IMR-90 (cell line): ENCODE measurements around the gene NDRG4. TPM values are rescaled to one million over a fixed set of nuclear protein-coding genes. Genes with fewer than 3 reads are reported as not detected.

Experiments
- ATAC-seq: fragments of 200-7000 bp; cut with Tn5 transposase; 2 replicates; pipeline ENCODE4 v1.9.1; 2020; ENCODE audit warnings: low read depth, mild to moderate bottlenecking, moderate library complexity
- BruUV-seq: library from RNA; stranded (reverse); fragments of 400-500 nt; replicated peaks from 2 replicates; lab custom pipeline; 2021; lab: Mats Ljungman, UMichigan
- CTCF ChIA-PET: fragments of 300-600 bp; formaldehyde crosslinking; extraction: SDS; loops from one replicate; lab custom pipeline; 2021; ENCODE audit warnings: antibody characterized with exemption; lab: Yijun Ruan, JAX
- POLR2A ChIA-PET: fragments of 300-600 bp; sonication (Branson Sonifier 250); formaldehyde crosslinking; loops from one replicate; lab custom pipeline; 2022; ENCODE audit warnings: antibody characterized with exemption; ENCODE audit not compliant: unreplicated experiment; lab: Charles Lee
- DNase-seq: peaks from one replicate; pipeline ENCODE4 v3.0.0; 2013
- H2AFZ ChIP-seq: replicated peaks from 2 replicates; pipeline ENCODE3; 2013; ENCODE audit warnings: low read length, mild to moderate bottlenecking; ENCODE audit not compliant: poor library complexity
- H2AK5ac ChIP-seq: 2 replicates; pipeline ENCODE4 v1.6.1; 2013; ENCODE audit warnings: low read depth, low read length, inconsistent platforms
- H2AK9ac ChIP-seq: replicated peaks from 2 replicates; pipeline ENCODE3; 2013; ENCODE audit warnings: mild to moderate bottlenecking, low read depth, low read length, moderate library complexity; ENCODE audit not compliant: poor library complexity
- H2BK120ac ChIP-seq: 2 replicates; pipeline ENCODE4 v1.6.1; 2013; ENCODE audit warnings: low read depth, low read length, inconsistent platforms
- H2BK15ac ChIP-seq: 3 replicates; pipeline ENCODE4 v1.6.1; 2013; ENCODE audit warnings: low read depth, low read length, inconsistent platforms
- H2BK20ac ChIP-seq: 2 replicates; pipeline ENCODE4 v1.6.1; 2013; ENCODE audit warnings: low read depth, mild to moderate bottlenecking, inconsistent platforms, low read length, moderate library complexity
- H2BK5ac ChIP-seq: 2 replicates; pipeline ENCODE4 v1.6.1; 2013; ENCODE audit warnings: mild to moderate bottlenecking, low read depth, low read length, inconsistent platforms; ENCODE audit not compliant: poor library complexity, severe bottlenecking
- H3K14ac ChIP-seq: replicated peaks from 2 replicates; pipeline ENCODE4 v1.6.1; 2013; ENCODE audit warnings: low read depth, low read length, inconsistent platforms
- H3K18ac ChIP-seq: 2 replicates; pipeline ENCODE4 v1.6.1; 2013; ENCODE audit warnings: low read depth, low read length, control low read depth
- H3K23ac ChIP-seq: 2 replicates; pipeline ENCODE4 v1.6.1; 2013; ENCODE audit warnings: low read depth, low read length, inconsistent platforms
- H3K27ac ChIP-seq: 2 replicates; pipeline ENCODE4 v1.5.1; 2013; ENCODE audit warnings: mild to moderate bottlenecking, control low read depth, low read length; ENCODE audit not compliant: insufficient read depth
- H3K27me3 ChIP-seq: 2 replicates; pipeline ENCODE4 v1.6.1; 2013; ENCODE audit warnings: low read length; ENCODE audit not compliant: control insufficient read depth, insufficient read depth
- H3K36me3 ChIP-seq: 2 replicates; pipeline ENCODE4 v1.6.1; 2013; ENCODE audit warnings: low read length, mixed read lengths; ENCODE audit not compliant: control insufficient read depth, insufficient read depth
- H3K4ac ChIP-seq: 2 replicates; pipeline ENCODE4 v1.6.1; 2013; ENCODE audit warnings: low read depth, low read length, inconsistent platforms
- H3K4me1 ChIP-seq: 2 replicates; pipeline ENCODE4 v1.6.1; 2013; ENCODE audit warnings: low read length, mixed read lengths; ENCODE audit not compliant: control insufficient read depth, insufficient read depth
- H3K4me2 ChIP-seq: 2 replicates; pipeline ENCODE4 v1.6.1; 2013; ENCODE audit warnings: low read depth, mild to moderate bottlenecking, control low read depth, low read length, moderate library complexity
- H3K4me3 ChIP-seq: 2 replicates; pipeline ENCODE4 v1.5.1; 2013; ENCODE audit warnings: low read depth, mild to moderate bottlenecking, control low read depth, low read length, moderate library complexity; ENCODE audit not compliant: insufficient read depth
- H3K56ac ChIP-seq: 2 replicates; pipeline ENCODE4 v1.6.1; 2013; ENCODE audit warnings: low read length, inconsistent platforms; ENCODE audit not compliant: insufficient read depth; ENCODE audit errors: extremely low read depth
- H3K79me1 ChIP-seq, 2 experiments: 2 replicates each; pipeline ENCODE4 v1.6.1; 2013; ENCODE audit warnings: low read length in 2 of 2, inconsistent platforms in 1 of 2, low read depth in 1 of 2
- H3K9ac ChIP-seq: 2 replicates; pipeline ENCODE4 v1.6.1; 2013; ENCODE audit warnings: low read depth, low read length, control low read depth
- H3K9me1 ChIP-seq: 2 replicates; pipeline ENCODE4 v1.6.1; 2013; ENCODE audit warnings: low read length, inconsistent platforms; ENCODE audit not compliant: insufficient read depth
- H3K9me3 ChIP-seq: 2 replicates; pipeline ENCODE4 v1.6.1; 2013; ENCODE audit warnings: low read length; ENCODE audit not compliant: control insufficient read depth, insufficient read depth
- H4K20me1 ChIP-seq: 2 replicates; pipeline ENCODE4 v1.6.1; 2013; ENCODE audit warnings: low read length, inconsistent platforms; ENCODE audit not compliant: insufficient read depth
- H4K5ac ChIP-seq: 2 replicates; pipeline ENCODE4 v1.6.1; 2013; ENCODE audit warnings: mild to moderate bottlenecking, low read depth, low read length, control low read depth
- H4K8ac ChIP-seq, 2 experiments: 2 replicates each; pipeline ENCODE4 v1.6.1; 2013; ENCODE audit warnings: low read depth in 2 of 2, low read length in 2 of 2, control low read depth in 1 of 2, inconsistent platforms in 1 of 2
- H4K91ac ChIP-seq: 2 replicates; pipeline ENCODE4 v1.6.1; 2013; ENCODE audit warnings: low read depth, low read length, inconsistent platforms; ENCODE audit not compliant: insufficient read depth
- CEBPB ChIP-seq: IDR thresholded peaks from 2 replicates; pipeline ENCODE4 v1.6.1; 2012; ENCODE audit warnings: low read depth, low read length, improper control_type of control experiment
- CHD1 ChIP-seq: IDR thresholded peaks from 2 replicates; pipeline ENCODE4 v1.6.1; 2012; ENCODE audit warnings: low read depth, low read length, improper control_type of control experiment
- CTCF ChIP-seq: conservative IDR thresholded peaks from 2 replicates; pipeline ENCODE4 v1.5.1; 2012; ENCODE audit warnings: mild to moderate bottlenecking, low read depth, low read length, improper control_type of control experiment
- ELK1 ChIP-seq: fragments of 150-350 bp; IDR thresholded peaks from 2 replicates; pipeline ENCODE4 v1.6.1; 2016; ENCODE audit warnings: low read depth, mild to moderate bottlenecking, low read length, moderate library complexity, borderline replicate concordance
- FOS ChIP-seq: fragments of 150-350 bp; IDR thresholded peaks from 2 replicates; pipeline ENCODE4 v1.6.1; 2016; ENCODE audit warnings: low read depth, low read length
- MAFK ChIP-seq: IDR thresholded peaks from 2 replicates; pipeline ENCODE4 v1.6.1; 2012; ENCODE audit warnings: low read depth, low read length, improper control_type of control experiment
- MAZ ChIP-seq: IDR thresholded peaks from 2 replicates; pipeline ENCODE4 v1.6.1; 2012; ENCODE audit warnings: low read depth, mild to moderate bottlenecking, low read length, improper control_type of control experiment, moderate library complexity, borderline replicate concordance
- MXI1 ChIP-seq: IDR thresholded peaks from 2 replicates; pipeline ENCODE4 v1.6.1; 2012; ENCODE audit warnings: low read depth, mild to moderate bottlenecking, low read length, moderate library complexity, borderline replicate concordance
- POLR2A ChIP-seq: IDR thresholded peaks from 2 replicates; pipeline ENCODE4 v1.6.1; 2012; ENCODE audit warnings: mild to moderate bottlenecking, low read depth, low read length
- RCOR1 ChIP-seq: IDR thresholded peaks from 2 replicates; pipeline ENCODE4 v1.6.1; 2012; ENCODE audit warnings: mild to moderate bottlenecking, low read length, improper control_type of control experiment; ENCODE audit not compliant: insufficient replicate concordance
- RFX5 ChIP-seq: IDR thresholded peaks from 2 replicates; pipeline ENCODE4 v1.8.0; 2012; ENCODE audit warnings: low read depth, mild to moderate bottlenecking, low read length, moderate library complexity
- SMC3 ChIP-seq: fragments of 150-350 bp; IDR thresholded peaks from 2 replicates; pipeline ENCODE4 v1.6.1; 2016; ENCODE audit warnings: low read depth, mild to moderate bottlenecking, antibody characterized with exemption, low read length, moderate library complexity
- USF2 ChIP-seq: fragments of 150-350 bp; IDR thresholded peaks from 2 replicates; pipeline ENCODE4 v1.6.1; 2017; ENCODE audit warnings: mild to moderate bottlenecking, antibody characterized with exemption, low read length, low read depth
- WGBS, 2 experiments: methylation state at CpG; one replicate each; pipeline versions ENCODE4 v1.1.5 to v1.1.7; 2013; ENCODE audit warnings: missing lambda C conversion rate in 2 of 2; ENCODE audit not compliant: insufficient read length in 1 of 2; ENCODE audit errors: extremely low coverage in 2 of 2; 5-methylcytosine and 5-hydroxymethylcytosine counted together
- dilution Hi-C: fragments of 300-500 bp; cut with HindIII; formaldehyde crosslinking; loops from one replicate; pipeline ENCODE4 v1.14.3; 2018; ENCODE audit warnings: low sequenced_read_pairs; ENCODE audit not compliant: unreplicated experiment
- in situ Hi-C: fragments of 300-500 bp; cut with MboI; formaldehyde crosslinking; loops from 3 replicates; pipeline ENCODE4 v1.14.3; 2019; ENCODE audit warnings: low sequenced_read_pairs, inconsistent platforms, mixed read lengths
- intact Hi-C: fragments of 100-400 bp; cut with micrococcal nuclease; formaldehyde crosslinking; loops from 2 replicates; pipeline ENCODE4 v1.10.0; 2022
- polyA plus RNA-seq, 3 experiments: library from polyadenylated mRNA; depleted of rRNA; stranded (reverse); fragments of >200 nt; gene quantifications; 2 replicates each; pipeline ENCODE4 v1.2.3, GENCODE V29; 2012; ENCODE audit warnings: low replicate concordance in 1 of 3
- total RNA-seq: library from RNA; depleted of rRNA; stranded (reverse); fragments of >200 nt; gene quantifications from 2 replicates; pipeline ENCODE4 v1.2.3, GENCODE V29; 2012

Gene NDRG4
- total and polyA plus RNA-seq, 2 of the 4 experiments (the other 2 are of a cell fraction) = 10.9 to 23.5 TPM

GRCh38 chr16:58503863-58504688, 4.1 kb downstream of the NDRG4 start:
- Histone ChIP-seq H4K5ac (no peak overlapping the region), H3K27me3 (no peaks in the 10 kb centered on the region; the same call in 1 of the 2 replicates), H3K4me1 (peaks cover 6% of the 10 kb centered on the region; the same call in 1 of the 2 replicates), H3K9me1 (0 out of 2 replicates have a peak, but pooled peaks cover 4% of the 10 kb centered on the region), H2AK9ac (no peak overlapping the region), H3K79me1 (0 out of 4 replicates have a peak, but pooled peaks cover 0 to 7% of the 10 kb centered on the region in 2 experiments), H3K36me3 (0 out of 2 replicates have a peak, but pooled peaks cover 3% of the 10 kb centered on the region), H3K56ac (no peak overlapping the region), H2AK5ac (no peak overlapping the region), H4K8ac (no peak overlapping the region), H2BK20ac (no peak overlapping the region), H3K27ac (no peak overlapping the region), H3K9ac (no peak overlapping the region), H2AFZ (no peak overlapping the region), H3K9me3 (no peaks in the 10 kb centered on the region), H4K91ac (no peak overlapping the region), H2BK120ac (no peak overlapping the region), H2BK15ac (no peak overlapping the region), H3K14ac (no peak overlapping the region), H3K4me3 (no peak overlapping the region), H3K4ac (no peak overlapping the region), H2BK5ac (no peak overlapping the region), H4K20me1 (no peaks in the 10 kb centered on the region), H3K4me2 (no peak overlapping the region), H3K18ac (no peak overlapping the region), H3K23ac (no peak overlapping the region)
- WGBS, 2 experiments = 93% methylated on average over 8 of the region's 21 CpGs; no CpG with 5 or more reads in 1 of the 2 experiments
- TF ChIP-seq POLR2A (no peak), SMC3 (no peak), CEBPB (no peak), MXI1 (no peak), RFX5 (no peak), RCOR1 (no peak), MAZ (no peak), ELK1 (no peak), MAFK (no peak), USF2 (no peak), FOS (no peak), CHD1 (no peak), CTCF (no peak)
- POLR2A ChIA-PET = no interaction called here
- intact Hi-C loops (no loop called here), in situ Hi-C loops (no loop called here), dilution Hi-C loops (no loop called here)
- DNase-seq = no peak
- no peak for ATAC-seq
- BruUV-seq = no TSS peak
- CTCF ChIA-PET = no interaction called here
